ENCODE results near the gene TET1. TPM values are rescaled to one million over a fixed set of nuclear protein-coding genes. Genes with fewer than 3 reads are reported as not detected.
"Not testable (repeated sequence)": the region's sequence is repeated elsewhere in the genome, so short reads cannot be mapped to it uniquely, and the experiment has no call there.

The TET1 gene
- total RNA-seq, 4 donors from 2014 or later: 3.5 to 40.3 (median 7.1) TPM

GRCh38 chr10:68604441-68604840, 44.3 kb downstream of the TET1 start:
- no peaks in the 10 kb centered on the region for H3K4me1 ChIP-seq
- intact Hi-C loops (cut with DNase I; ENCODE audit: low total_unique reads): no loop called here
- no peaks in the 10 kb centered on the region for H3K27me3 ChIP-seq
- TF ChIP-seq CTCF (IDR thresholded peaks at IDR 0.05): no peak
- TF ChIP-seq POLR2A (IDR thresholded peaks at IDR 0.05): no peak
- DNase-seq: no peak
- no peak overlapping the region for H3K4me3 ChIP-seq
- no peaks in the 10 kb centered on the region for H3K9me3 ChIP-seq
- H3K36me3 ChIP-seq: no peaks in the 10 kb centered on the region
- H3K27ac ChIP-seq: no peak overlapping the region

GRCh38 chr10:68606918-68607317, 46.8 kb downstream of the TET1 start:
- Histone ChIP-seq H3K4me3 (no peak overlapping the region), H3K27me3 (no peaks in the 10 kb centered on the region), H3K36me3 (no peaks in the 10 kb centered on the region), H3K9me3 (no peaks in the 10 kb centered on the region), H3K4me1 (no peaks in the 10 kb centered on the region), H3K27ac (no peak overlapping the region)
- DNase-seq: no peak
- intact Hi-C loops (cut with DNase I; ENCODE audit: low total_unique reads): no loop called here
- TF ChIP-seq POLR2A (IDR thresholded peaks at IDR 0.05): no peak
- TF ChIP-seq CTCF (IDR thresholded peaks at IDR 0.05): no peak

GRCh38 chr10:68610023-68610422, 49.9 kb downstream of the TET1 start:
- H3K4me1 ChIP-seq; H3K27me3 ChIP-seq; H3K9me3 ChIP-seq; intact Hi-C loops (cut with DNase I; ENCODE audit: low total_unique reads); DNase-seq; H3K27ac ChIP-seq; H3K4me3 ChIP-seq; H3K36me3 ChIP-seq: not testable (repeated sequence)

GRCh38 chr10:68611227-68611626, 51.1 kb downstream of the TET1 start:
- no peaks in the 10 kb centered on the region for H3K9me3 ChIP-seq
- H3K4me3 ChIP-seq: no peak overlapping the region
- no peak for TF ChIP-seq CTCF (IDR thresholded peaks at IDR 0.05)
- no peak for TF ChIP-seq POLR2A (IDR thresholded peaks at IDR 0.05)
- DNase-seq: no peak
- H3K27me3 ChIP-seq: no peaks in the 10 kb centered on the region
- H3K4me1 ChIP-seq: no peaks in the 10 kb centered on the region
- intact Hi-C loops (cut with DNase I; ENCODE audit: low total_unique reads): no loop called here
- H3K36me3 ChIP-seq: no peaks in the 10 kb centered on the region
- H3K27ac ChIP-seq: no peak overlapping the region

GRCh38 chr10:68613974-68614373, 53.8 kb downstream of the TET1 start:
- H3K4me3 ChIP-seq; H3K36me3 ChIP-seq; DNase-seq; H3K27me3 ChIP-seq; intact Hi-C loops (cut with DNase I; ENCODE audit: low total_unique reads); H3K9me3 ChIP-seq; H3K27ac ChIP-seq; H3K4me1 ChIP-seq: not testable (repeated sequence)

GRCh38 chr10:68617691-68618090, 57.6 kb downstream of the TET1 start:
- DNase-seq; H3K9me3 ChIP-seq; intact Hi-C loops (cut with DNase I; ENCODE audit: low total_unique reads); H3K27me3 ChIP-seq; H3K27ac ChIP-seq; H3K4me3 ChIP-seq; H3K4me1 ChIP-seq; H3K36me3 ChIP-seq: not testable (repeated sequence)

- intact Hi-C loops (cut with DNase I; ENCODE audit: low total_unique reads): no loop called here
- Histone ChIP-seq H3K9me3 (no peaks in the 10 kb centered on the region), H3K4me1 (no peaks in the 10 kb centered on the region), H3K4me3 (no peak overlapping the region), H3K36me3 (no peaks in the 10 kb centered on the region), H3K27ac (no peak overlapping the region), H3K27me3 (no peaks in the 10 kb centered on the region)
- TF ChIP-seq POLR2A (IDR thresholded peaks at IDR 0.05): no peak
- TF ChIP-seq CTCF (IDR thresholded peaks at IDR 0.05): no peak
- DNase-seq: no peak
These were observed 58.1 kb downstream of the TET1 start for GRCh38 chr10:68618234-68618633.
